Nephron (organoid): ENCODE results near the gene IQCK.

Source experiments
- H3K27ac Mint-ChIP-seq, 3 experiments: 2 replicates each; pipeline ENCODE4 v1.8.0; 2020; ENCODE audit warnings: mixed read lengths in 3 of 3, mild to moderate bottlenecking in 2 of 3, moderate library complexity in 1 of 3
- H3K27me3 Mint-ChIP-seq: 2 replicates; pipeline ENCODE4 v1.8.0; 2021; ENCODE audit warnings: low read depth, mild to moderate bottlenecking, moderate library complexity, mixed read lengths
- H3K36me3 Mint-ChIP-seq: 2 replicates; pipeline ENCODE4 v1.8.0; 2020; ENCODE audit warnings: low read depth, mixed read lengths
- H3K4me1 Mint-ChIP-seq: 2 replicates; pipeline ENCODE4 v1.8.0; 2020; ENCODE audit warnings: mixed read lengths
- H3K4me3 Mint-ChIP-seq, 3 experiments: 2 replicates each; pipeline ENCODE4 v1.8.0; 2020; ENCODE audit warnings: mild to moderate bottlenecking in 3 of 3, mixed read lengths in 3 of 3, moderate library complexity in 2 of 3
- H3K9me3 Mint-ChIP-seq: 2 replicates; pipeline ENCODE4 v1.8.0; 2020; ENCODE audit warnings: mixed read lengths
- TF ChIP-seq, protein P1 (sequence below), 3 experiments: fragments of 200-600 bp; sonication (generic); IDR thresholded peaks; one replicate each; pipeline ENCODE4 v1.5.0; 2021; ENCODE audit warnings: antibody characterized with exemption in 3 of 3; ENCODE audit not compliant: unreplicated experiment in 3 of 3

The IQCK gene

GRCh38 chr16:19717314-19717713, 757 bp upstream of the IQCK start:
- H3K4me1 Mint-ChIP-seq = peaks cover 25% of the 10 kb centered on the region
- peak overlapping the region; percentile 96 to 98 (median 98) for H3K27ac Mint-ChIP-seq
- H3K4me3 Mint-ChIP-seq = peak overlapping the region; percentile 97 to 99 (median 98)
- TF ChIP-seq, protein P1, sequence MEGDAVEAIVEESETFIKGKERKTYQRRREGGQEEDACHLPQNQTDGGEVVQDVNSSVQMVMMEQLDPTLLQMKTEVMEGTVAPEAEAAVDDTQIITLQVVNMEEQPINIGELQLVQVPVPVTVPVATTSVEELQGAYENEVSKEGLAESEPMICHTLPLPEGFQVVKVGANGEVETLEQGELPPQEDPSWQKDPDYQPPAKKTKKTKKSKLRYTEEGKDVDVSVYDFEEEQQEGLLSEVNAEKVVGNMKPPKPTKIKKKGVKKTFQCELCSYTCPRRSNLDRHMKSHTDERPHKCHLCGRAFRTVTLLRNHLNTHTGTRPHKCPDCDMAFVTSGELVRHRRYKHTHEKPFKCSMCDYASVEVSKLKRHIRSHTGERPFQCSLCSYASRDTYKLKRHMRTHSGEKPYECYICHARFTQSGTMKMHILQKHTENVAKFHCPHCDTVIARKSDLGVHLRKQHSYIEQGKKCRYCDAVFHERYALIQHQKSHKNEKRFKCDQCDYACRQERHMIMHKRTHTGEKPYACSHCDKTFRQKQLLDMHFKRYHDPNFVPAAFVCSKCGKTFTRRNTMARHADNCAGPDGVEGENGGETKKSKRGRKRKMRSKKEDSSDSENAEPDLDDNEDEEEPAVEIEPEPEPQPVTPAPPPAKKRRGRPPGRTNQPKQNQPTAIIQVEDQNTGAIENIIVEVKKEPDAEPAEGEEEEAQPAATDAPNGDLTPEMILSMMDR (IDR thresholded peaks at IDR 0.05; ENCODE audit: unreplicated experiment in 3 of 3) = no peak
- peaks cover 20% of the 10 kb centered on the region for H3K36me3 Mint-ChIP-seq
- H3K27me3 Mint-ChIP-seq = no peaks in the 10 kb centered on the region
- H3K9me3 Mint-ChIP-seq = no peaks in the 10 kb centered on the region

GRCh38 chr16:19718624-19718965, 524 bp downstream of the IQCK start:
- Mint-ChIP-seq H3K9me3 (no peaks in the 10 kb centered on the region), H3K27ac (peak overlapping the region; percentile 96 to 98 (median 98)), H3K4me3 (peak overlapping the region; percentile 97 to 99 (median 98)), H3K36me3 (peaks cover 12% of the 10 kb centered on the region), H3K27me3 (no peaks in the 10 kb centered on the region), H3K4me1 (peaks cover 25% of the 10 kb centered on the region)
- TF ChIP-seq, protein P1 (IDR thresholded peaks at IDR 0.05; ENCODE audit: unreplicated experiment in 3 of 3) = no peak

GRCh38 chr16:19722269-19722952, 4.3 kb downstream of the IQCK start:
- Mint-ChIP-seq H3K36me3 (peaks cover 5% of the 10 kb centered on the region), H3K9me3 (no peaks in the 10 kb centered on the region), H3K4me3 (peak overlapping the region; percentile 10 to 59 (median 55)), H3K4me1 (peaks cover 9% of the 10 kb centered on the region), H3K27ac (peak overlapping the region in 1 of 3 experiments; percentile 1), H3K27me3 (no peaks in the 10 kb centered on the region)
- TF ChIP-seq, protein P1 (IDR thresholded peaks at IDR 0.05; ENCODE audit: unreplicated experiment in 3 of 3) = no peak

- TF ChIP-seq, protein P1 (IDR thresholded peaks at IDR 0.05; ENCODE audit: unreplicated experiment in 3 of 3) = no peak
- Mint-ChIP-seq H3K4me1 (peaks cover 6% of the 10 kb centered on the region), H3K9me3 (no peaks in the 10 kb centered on the region), H3K36me3 (peaks cover 5% of the 10 kb centered on the region), H3K27me3 (no peaks in the 10 kb centered on the region), H3K27ac (no peak overlapping the region), H3K4me3 (no peak overlapping the region)
These were observed 4.9 kb downstream of the IQCK start for GRCh38 chr16:19722981-19723380.

- Mint-ChIP-seq H3K4me1 (no peaks in the 10 kb centered on the region), H3K4me3 (no peak overlapping the region), H3K9me3 (no peaks in the 10 kb centered on the region), H3K27me3 (no peaks in the 10 kb centered on the region), H3K27ac (no peak overlapping the region), H3K36me3 (peaks cover 34% of the 10 kb centered on the region)
- TF ChIP-seq, protein P1 (IDR thresholded peaks at IDR 0.05; ENCODE audit: unreplicated experiment in 3 of 3) = no peak
These were observed 10.5 kb downstream of the IQCK start for GRCh38 chr16:19728636-19728965.

DNA sequence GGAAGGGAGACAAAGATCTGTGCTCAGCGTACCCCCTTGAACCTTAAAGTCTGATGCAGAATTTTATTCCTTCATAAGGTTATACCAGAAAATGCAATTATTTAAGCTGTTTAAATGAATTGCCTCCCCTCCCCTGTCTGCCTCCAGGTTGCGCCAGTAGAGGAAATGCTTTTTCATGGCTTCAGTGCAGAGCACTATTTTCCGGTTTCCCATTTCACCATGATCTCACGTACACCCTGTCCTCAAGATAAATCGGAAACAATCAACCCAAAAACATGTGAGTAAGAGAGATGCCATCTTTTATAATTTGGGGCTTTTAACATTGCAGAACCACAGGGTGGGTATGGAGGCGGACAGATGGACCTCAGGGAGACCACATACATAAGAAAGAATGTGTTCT, 15.5 kb downstream of the IQCK start:
- no peak overlapping the region for H3K27ac Mint-ChIP-seq
- no peak overlapping the region for H3K4me3 Mint-ChIP-seq
- no peaks in the 10 kb centered on the region for H3K9me3 Mint-ChIP-seq
- peaks cover 13% of the 10 kb centered on the region for H3K4me1 Mint-ChIP-seq
- H3K36me3 Mint-ChIP-seq = peaks cover 61% of the 10 kb centered on the region
- TF ChIP-seq, protein P1 (IDR thresholded peaks at IDR 0.05; ENCODE audit: unreplicated experiment in 3 of 3) = no peak
- H3K27me3 Mint-ChIP-seq = no peaks in the 10 kb centered on the region
